Measurements from ENCODE around the gene ELL2. TPM values are rescaled to one million over a fixed set of nuclear protein-coding genes. Genes with fewer than 3 reads are reported as not detected.
A peak's percentile ranks its signal among the peaks of the same experiment; 100 is the strongest.

The ELL2 gene
- total RNA-seq, 3 donors from 2014 or later = 95.7 to 211 (median 168) TPM

- TF ChIP-seq CTCF (IDR thresholded peaks at IDR 0.05) (peak; percentile 99), POLR2A (IDR thresholded peaks at IDR 0.05) (no peak), POLR2AphosphoS5 (IDR thresholded peaks at IDR 0.05) (peak; percentile 84 to 97 (median 90))
- peak overlapping the region; percentile 84 to 87 for H3K27ac ChIP-seq
- peak; percentile 84 to 90 for DNase-seq (ENCODE audit: low spot score in 2 of 2)
- H3K4me3 ChIP-seq = peak overlapping the region in 2 of 3 donors; percentile 32 to 44
- intact Hi-C loops (cut with DNase I; ENCODE audit: low total_unique reads) = no loop called here
- no peaks in the 10 kb centered on the region for H3K36me3 ChIP-seq
- H3K4me1 ChIP-seq = peaks cover 0 to 6% of the 10 kb centered on the region in 2 donors
- H3K9me3 ChIP-seq = no peaks in the 10 kb centered on the region
- no peaks in the 10 kb centered on the region for H3K27me3 ChIP-seq
Measured at GRCh38 chr5:95858661-95859595, 102.7 kb downstream of the ELL2 start.

GRCh38 chr5:95858023-95858461, 103.6 kb downstream of the ELL2 start:
- H3K4me1 ChIP-seq = peaks cover 0 to 6% of the 10 kb centered on the region in 2 donors
- H3K4me3 ChIP-seq = peak overlapping the region in 1 of 3 donors; percentile 44
- peak overlapping the region; percentile 84 to 87 for H3K27ac ChIP-seq
- H3K36me3 ChIP-seq = no peaks in the 10 kb centered on the region
- no peaks in the 10 kb centered on the region for H3K9me3 ChIP-seq
- intact Hi-C loops (cut with DNase I; ENCODE audit: low total_unique reads) = no loop called here
- H3K27me3 ChIP-seq = no peaks in the 10 kb centered on the region
- no peak for DNase-seq (ENCODE audit: low spot score in 2 of 2)
- TF ChIP-seq POLR2AphosphoS5 (IDR thresholded peaks at IDR 0.05) (no peak), POLR2A (IDR thresholded peaks at IDR 0.05) (no peak), CTCF (IDR thresholded peaks at IDR 0.05) (no peak)

- Histone ChIP-seq H3K9me3 (no peaks in the 10 kb centered on the region), H3K27ac (peak overlapping the region; percentile 84 to 87), H3K4me3 (no peak overlapping the region), H3K27me3 (no peaks in the 10 kb centered on the region), H3K36me3 (no peaks in the 10 kb centered on the region), H3K4me1 (peaks cover 0 to 6% of the 10 kb centered on the region in 2 donors)
- TF ChIP-seq POLR2AphosphoS5 (IDR thresholded peaks at IDR 0.05) (peak; percentile 58 to 89 (median 80)), POLR2A (IDR thresholded peaks at IDR 0.05) (no peak), CTCF (IDR thresholded peaks at IDR 0.05) (no peak)
- peak; percentile 65 to 69 for DNase-seq (ENCODE audit: low spot score in 2 of 2)
- intact Hi-C loops (cut with DNase I; ENCODE audit: low total_unique reads) = no loop called here
Measured at GRCh38 chr5:95857185-95857945, 104.3 kb downstream of the ELL2 start.

GRCh38 chr5:95856501-95856981, 105.1 kb downstream of the ELL2 start:
- H3K27me3 ChIP-seq = no peaks in the 10 kb centered on the region
- H3K4me3 ChIP-seq = no peak overlapping the region
- DNase-seq (ENCODE audit: low spot score in 2 of 2) = no peak
- no peaks in the 10 kb centered on the region for H3K9me3 ChIP-seq
- intact Hi-C loops (cut with DNase I; ENCODE audit: low total_unique reads) = no loop called here
- peaks cover 0 to 6% of the 10 kb centered on the region in 2 donors for H3K4me1 ChIP-seq
- no peaks in the 10 kb centered on the region for H3K36me3 ChIP-seq
- no peak for TF ChIP-seq CTCF (IDR thresholded peaks at IDR 0.05)
- peak overlapping the region; percentile 84 to 87 for H3K27ac ChIP-seq
